ENCODE data around the gene ITPK1. TPM values are rescaled to one million over a fixed set of nuclear protein-coding genes. Genes with fewer than 3 reads are reported as not detected.

The ITPK1 gene
- total RNA-seq, 2 donors from 2014 or later, result 57.9 to 92.1 TPM

- Mint-ChIP-seq H3K36me3 (no peaks in the 10 kb centered on the region), H3K4me3 (no peak overlapping the region), H3K27me3 (no peaks in the 10 kb centered on the region), H3K9me3 (no peaks in the 10 kb centered on the region), H3K27ac (no peak overlapping the region), H3K4me1 (ENCODE audit: low read depth in 2 of 2) (no peaks in the 10 kb centered on the region)
- DNase-seq (ENCODE audit: low spot score) (no peak), ATAC-seq (no peak)
Measured at GRCh38 chr14:92945544-92945943, 170.2 kb downstream of the ITPK1 start.

- Mint-ChIP-seq H3K9me3 (no peaks in the 10 kb centered on the region), H3K36me3 (no peaks in the 10 kb centered on the region), H3K4me3 (no peak overlapping the region), H3K27ac (no peak overlapping the region), H3K4me1 (ENCODE audit: low read depth in 2 of 2) (no peaks in the 10 kb centered on the region), H3K27me3 (no peaks in the 10 kb centered on the region)
- ATAC-seq, result no peak
- no peak for DNase-seq (ENCODE audit: low spot score)
Measured at GRCh38 chr14:92944976-92945375, 170.7 kb downstream of the ITPK1 start.

- no peaks in the 10 kb centered on the region for H3K4me1 Mint-ChIP-seq (ENCODE audit: low read depth in 2 of 2)
- DNase-seq (ENCODE audit: low spot score) (no peak), ATAC-seq (no peak)
- no peaks in the 10 kb centered on the region for H3K9me3 Mint-ChIP-seq
- H3K36me3 Mint-ChIP-seq, result no peaks in the 10 kb centered on the region
- no peak overlapping the region for H3K27ac Mint-ChIP-seq
- no peaks in the 10 kb centered on the region for H3K27me3 Mint-ChIP-seq
- no peak overlapping the region for H3K4me3 Mint-ChIP-seq
Measured at GRCh38 chr14:92943855-92944570, 171.7 kb downstream of the ITPK1 start.

GRCh38 chr14:92942976-92943710 lies 172.6 kb downstream of the ITPK1 start:
- H3K36me3 Mint-ChIP-seq, result no peaks in the 10 kb centered on the region
- no peaks in the 10 kb centered on the region for H3K27me3 Mint-ChIP-seq
- no peak for DNase-seq (ENCODE audit: low spot score)
- no peaks in the 10 kb centered on the region for H3K4me1 Mint-ChIP-seq (ENCODE audit: low read depth in 2 of 2)
- H3K4me3 Mint-ChIP-seq, result no peak overlapping the region
- H3K9me3 Mint-ChIP-seq, result no peaks in the 10 kb centered on the region
- ATAC-seq, result no peak
- H3K27ac Mint-ChIP-seq, result no peak overlapping the region

- H3K36me3 Mint-ChIP-seq, result no peaks in the 10 kb centered on the region
Measured at GRCh38 chr14:92942576-92942975, 173.1 kb downstream of the ITPK1 start.

GRCh38 chr14:92942136-92942535 lies 173.6 kb downstream of the ITPK1 start:
- no peak for ATAC-seq
- H3K4me3 Mint-ChIP-seq, result no peak overlapping the region
- no peak overlapping the region for H3K27ac Mint-ChIP-seq
- H3K27me3 Mint-ChIP-seq, result no peaks in the 10 kb centered on the region
- no peak for DNase-seq (ENCODE audit: low spot score)
- H3K4me1 Mint-ChIP-seq (ENCODE audit: low read depth in 2 of 2), result no peaks in the 10 kb centered on the region
- H3K9me3 Mint-ChIP-seq, result no peaks in the 10 kb centered on the region
- H3K36me3 Mint-ChIP-seq, result no peaks in the 10 kb centered on the region

More at GRCh38 chr14:92942576-92942975, 173.1 kb downstream of the ITPK1 start:
- Mint-ChIP-seq H3K27ac (no peak overlapping the region), H3K4me3 (no peak overlapping the region), H3K4me1 (ENCODE audit: low read depth in 2 of 2) (no peaks in the 10 kb centered on the region), H3K9me3 (no peaks in the 10 kb centered on the region), H3K27me3 (no peaks in the 10 kb centered on the region)
- no peak for ATAC-seq
- no peak for DNase-seq (ENCODE audit: low spot score)

GRCh38 chr14:92941531-92941930 lies 174.2 kb downstream of the ITPK1 start:
- no peak for ATAC-seq
- Mint-ChIP-seq H3K9me3 (no peaks in the 10 kb centered on the region), H3K4me1 (ENCODE audit: low read depth in 2 of 2) (no peaks in the 10 kb centered on the region), H3K27ac (no peak overlapping the region), H3K4me3 (no peak overlapping the region), H3K36me3 (no peaks in the 10 kb centered on the region), H3K27me3 (no peaks in the 10 kb centered on the region)
- DNase-seq (ENCODE audit: low spot score), result no peak

- Mint-ChIP-seq H3K4me1 (ENCODE audit: low read depth in 2 of 2) (no peaks in the 10 kb centered on the region), H3K9me3 (no peaks in the 10 kb centered on the region), H3K4me3 (no peak overlapping the region), H3K27ac (no peak overlapping the region), H3K27me3 (no peaks in the 10 kb centered on the region), H3K36me3 (no peaks in the 10 kb centered on the region)
- DNase-seq (ENCODE audit: low spot score) (no peak), ATAC-seq (no peak)
Measured at GRCh38 chr14:92940543-92940942, 175.2 kb downstream of the ITPK1 start.

GRCh38 chr14:92939699-92940098 lies 176.0 kb downstream of the ITPK1 start:
- Mint-ChIP-seq H3K4me3 (no peak overlapping the region), H3K4me1 (ENCODE audit: low read depth in 2 of 2) (no peaks in the 10 kb centered on the region), H3K9me3 (no peaks in the 10 kb centered on the region), H3K27me3 (no peaks in the 10 kb centered on the region), H3K27ac (no peak overlapping the region), H3K36me3 (no peaks in the 10 kb centered on the region)
- no peak for ATAC-seq
- DNase-seq (ENCODE audit: low spot score), result no peak

GRCh38 chr14:92938890-92939671 lies 176.6 kb downstream of the ITPK1 start:
- H3K4me1 Mint-ChIP-seq (ENCODE audit: low read depth in 2 of 2), result no peaks in the 10 kb centered on the region
- ATAC-seq, result no peak
- H3K36me3 Mint-ChIP-seq, result no peaks in the 10 kb centered on the region
- no peak for DNase-seq (ENCODE audit: low spot score)
- no peaks in the 10 kb centered on the region for H3K9me3 Mint-ChIP-seq
- H3K27me3 Mint-ChIP-seq, result no peaks in the 10 kb centered on the region
- no peak overlapping the region for H3K4me3 Mint-ChIP-seq
- H3K27ac Mint-ChIP-seq, result no peak overlapping the region

- DNase-seq (ENCODE audit: low spot score), result no peak
- H3K36me3 Mint-ChIP-seq, result no peaks in the 10 kb centered on the region
- H3K4me3 Mint-ChIP-seq, result no peak overlapping the region
- H3K9me3 Mint-ChIP-seq, result no peaks in the 10 kb centered on the region
- H3K27ac Mint-ChIP-seq, result no peak overlapping the region
- ATAC-seq, result no peak
- no peaks in the 10 kb centered on the region for H3K4me1 Mint-ChIP-seq (ENCODE audit: low read depth in 2 of 2)
- H3K27me3 Mint-ChIP-seq, result no peaks in the 10 kb centered on the region
Measured at GRCh38 chr14:92938235-92938875, 177.4 kb downstream of the ITPK1 start.

GRCh38 chr14:92937051-92937937 lies 178.4 kb downstream of the ITPK1 start:
- Mint-ChIP-seq H3K36me3 (no peaks in the 10 kb centered on the region), H3K27me3 (no peaks in the 10 kb centered on the region), H3K4me1 (ENCODE audit: low read depth in 2 of 2) (no peaks in the 10 kb centered on the region), H3K9me3 (no peaks in the 10 kb centered on the region), H3K27ac (no peak overlapping the region), H3K4me3 (no peak overlapping the region)
- ATAC-seq, result no peak
- no peak for DNase-seq (ENCODE audit: low spot score)

GRCh38 chr14:92936085-92936484 lies 179.6 kb downstream of the ITPK1 start:
- Mint-ChIP-seq H3K36me3 (no peaks in the 10 kb centered on the region), H3K27me3 (no peaks in the 10 kb centered on the region), H3K4me3 (no peak overlapping the region), H3K4me1 (ENCODE audit: low read depth in 2 of 2) (no peaks in the 10 kb centered on the region), H3K27ac (no peak overlapping the region), H3K9me3 (no peaks in the 10 kb centered on the region)
- no peak for DNase-seq (ENCODE audit: low spot score)
- ATAC-seq, result no peak

All from natural killer cell treated with Interleukin-12 subunit alpha and Interleukin-12 subunit beta and Interleukin-15 and Interleukin-18, amount 100 ng/mL, for 72 hours (primary cell).